ENCODE results near the gene EFNA5. TPM values are rescaled to one million over a fixed set of nuclear protein-coding genes. Genes with fewer than 3 reads are reported as not detected.

The EFNA5 gene
- total and polyA plus RNA-seq, 2 of the 13 experiments (the other 11 are each of a cell fraction or from before 2014, with no cell fraction given) = not detected

DNA sequence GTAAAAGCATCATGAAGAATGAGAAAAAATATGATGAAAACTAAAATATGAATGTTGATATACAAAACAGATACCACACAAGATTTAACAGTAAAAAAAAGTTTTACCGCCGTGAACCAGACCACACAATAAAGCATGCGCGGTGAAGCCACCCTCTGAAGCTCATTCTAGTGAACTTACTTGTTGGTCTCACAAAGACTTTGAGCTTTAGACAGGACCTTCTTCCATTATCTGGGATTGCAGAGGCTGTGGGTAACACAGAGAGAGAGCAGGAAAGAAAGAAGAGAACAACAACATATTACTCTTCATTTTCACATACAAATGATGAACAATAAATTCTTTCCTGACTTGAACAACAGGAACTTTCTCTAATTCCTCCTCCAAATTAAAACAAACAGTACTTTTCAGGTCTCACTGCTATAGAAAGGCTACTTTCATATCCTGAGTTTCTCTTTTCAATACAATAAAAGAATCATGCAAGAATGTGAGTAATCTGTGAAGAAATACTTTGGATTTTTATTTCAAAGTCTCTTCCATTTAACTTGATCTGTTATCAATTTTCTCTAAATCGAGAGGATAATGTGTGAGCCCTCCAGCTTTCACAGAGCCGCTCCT lies 283.1 kb downstream of the EFNA5 start:
- POLR2A ChIA-PET = no interaction called here
- Histone ChIP-seq H3K9me3 (ENCODE audit: low read length) (no peaks in the 10 kb centered on the region), H4K20me1 (ENCODE audit: insufficient read depth, low read length) (no peaks in the 10 kb centered on the region), H3K27me3 (ENCODE audit: control insufficient read depth in 1 of 2, insufficient read depth in 2 of 2, low read length in 2 of 2) (no peaks in the 10 kb centered on the region), H3K27ac (ENCODE audit: extremely low read length, insufficient read depth, low read length) (no peak overlapping the region), H3K36me3 (replicated peaks in 1 of 2; ENCODE audit: control insufficient read depth in 1 of 2, insufficient read depth in 2 of 2, low read length in 2 of 2) (no peaks in the 10 kb centered on the region), H3K79me2 (ENCODE audit: insufficient read depth, low read length) (no peaks in the 10 kb centered on the region), H3K9ac (ENCODE audit: insufficient read depth, low read depth, low read length) (no peak overlapping the region), H3K4me2 (ENCODE audit: low read depth, low read length) (no peak overlapping the region), H2AFZ (ENCODE audit: low read length) (no peak overlapping the region), H3K4me3 (replicated peaks in 1 of 3; ENCODE audit: insufficient read depth in 1 of 3, low read depth in 2 of 3, low read length in 3 of 3) (no peak overlapping the region), H3K4me1 (ENCODE audit: insufficient read depth, low read length) (no peaks in the 10 kb centered on the region)
- intact Hi-C loops (cut with micrococcal nuclease; ENCODE audit: unreplicated experiment) = no loop called here
- DNase-seq (ENCODE audit: low spot score) = no peak
- FAIRE-seq = no peak
- no peak for ATAC-seq
- TF ChIP-seq, protein P1, sequence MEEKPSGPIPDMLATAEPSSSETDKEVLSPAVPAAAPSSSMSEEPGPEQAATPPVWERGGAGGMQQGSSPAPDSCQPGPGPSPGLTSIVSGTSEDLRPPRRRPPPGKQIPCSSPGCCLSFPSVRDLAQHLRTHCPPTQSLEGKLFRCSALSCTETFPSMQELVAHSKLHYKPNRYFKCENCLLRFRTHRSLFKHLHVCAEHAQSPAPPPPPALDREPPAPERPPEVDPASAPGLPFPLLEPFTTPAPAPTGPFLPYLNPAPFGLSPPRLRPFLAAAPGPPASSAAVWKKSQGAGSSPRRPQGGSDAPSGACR (CRISPR knock-in tag; IDR thresholded peaks at IDR 0.05) = no peak
- TF ChIP-seq THYN1 (CRISPR knock-in tag; IDR thresholded peaks at IDR 0.05; ENCODE audit: borderline replicate concordance, low read depth) (no peak), KDM3A (CRISPR knock-in tag; IDR thresholded peaks at IDR 0.05; ENCODE audit: low read depth) (no peak), ZNF83 (CRISPR knock-in tag; IDR thresholded peaks at IDR 0.05; ENCODE audit: borderline replicate concordance) (no peak), ZKSCAN1 (IDR thresholded peaks at IDR 0.05; ENCODE audit: low read length) (no peak), SAP130 (CRISPR knock-in tag; IDR thresholded peaks at IDR 0.05; ENCODE audit: low read depth) (no peak), ZNF337 (CRISPR knock-in tag; IDR thresholded peaks at IDR 0.05; ENCODE audit: borderline replicate concordance, low read depth) (no peak), SP5 (CRISPR knock-in tag; IDR thresholded peaks at IDR 0.05; ENCODE audit: borderline replicate concordance, low read depth) (no peak), ZNF207 (IDR thresholded peaks at IDR 0.05; ENCODE audit: borderline replicate concordance) (no peak), ZNF260 (CRISPR knock-in tag; IDR thresholded peaks at IDR 0.05; ENCODE audit: borderline replicate concordance, low read depth) (no peak), ARID2 (CRISPR knock-in tag; IDR thresholded peaks at IDR 0.05; ENCODE audit: borderline replicate concordance) (no peak), ARNTL (CRISPR knock-in tag; IDR thresholded peaks at IDR 0.05) (no peak)
- TF ChIP-seq, protein P2, sequence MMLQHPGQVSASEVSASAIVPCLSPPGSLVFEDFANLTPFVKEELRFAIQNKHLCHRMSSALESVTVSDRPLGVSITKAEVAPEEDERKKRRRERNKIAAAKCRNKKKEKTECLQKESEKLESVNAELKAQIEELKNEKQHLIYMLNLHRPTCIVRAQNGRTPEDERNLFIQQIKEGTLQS (CRISPR knock-in tag; IDR thresholded peaks at IDR 0.05) = no peak
- TF ChIP-seq, protein P3, sequence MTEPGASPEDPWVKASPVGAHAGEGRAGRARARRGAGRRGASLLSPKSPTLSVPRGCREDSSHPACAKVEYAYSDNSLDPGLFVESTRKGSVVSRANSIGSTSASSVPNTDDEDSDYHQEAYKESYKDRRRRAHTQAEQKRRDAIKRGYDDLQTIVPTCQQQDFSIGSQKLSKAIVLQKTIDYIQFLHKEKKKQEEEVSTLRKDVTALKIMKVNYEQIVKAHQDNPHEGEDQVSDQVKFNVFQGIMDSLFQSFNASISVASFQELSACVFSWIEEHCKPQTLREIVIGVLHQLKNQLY (CRISPR knock-in tag; IDR thresholded peaks at IDR 0.05) = no peak
- TF ChIP-seq, protein P4, sequence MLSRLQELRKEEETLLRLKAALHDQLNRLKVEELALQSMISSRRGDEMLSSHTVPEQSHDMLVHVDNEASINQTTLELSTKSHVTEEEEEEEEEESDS (CRISPR knock-in tag; IDR thresholded peaks at IDR 0.05; ENCODE audit: borderline replicate concordance) = no peak
- TF ChIP-seq, protein P5, sequence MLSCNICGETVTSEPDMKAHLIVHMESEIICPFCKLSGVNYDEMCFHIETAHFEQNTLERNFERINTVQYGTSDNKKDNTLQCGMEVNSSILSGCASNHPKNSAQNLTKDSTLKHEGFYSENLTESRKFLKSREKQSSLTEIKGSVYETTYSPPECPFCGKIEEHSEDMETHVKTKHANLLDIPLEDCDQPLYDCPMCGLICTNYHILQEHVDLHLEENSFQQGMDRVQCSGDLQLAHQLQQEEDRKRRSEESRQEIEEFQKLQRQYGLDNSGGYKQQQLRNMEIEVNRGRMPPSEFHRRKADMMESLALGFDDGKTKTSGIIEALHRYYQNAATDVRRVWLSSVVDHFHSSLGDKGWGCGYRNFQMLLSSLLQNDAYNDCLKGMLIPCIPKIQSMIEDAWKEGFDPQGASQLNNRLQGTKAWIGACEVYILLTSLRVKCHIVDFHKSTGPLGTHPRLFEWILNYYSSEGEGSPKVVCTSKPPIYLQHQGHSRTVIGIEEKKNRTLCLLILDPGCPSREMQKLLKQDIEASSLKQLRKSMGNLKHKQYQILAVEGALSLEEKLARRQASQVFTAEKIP (CRISPR knock-in tag; IDR thresholded peaks at IDR 0.05; ENCODE audit: borderline replicate concordance) = no peak
- no TSS peak for BruUV-seq (replicated peaks)
- in situ Hi-C loops (cut with HindIII; ENCODE audit: extremely low pct_ligation_motif_present, low pct_unique_long_range_greater_than_20kb) = no loop called here
- CTCF ChIA-PET (ENCODE audit: low intra/inter-chr PET ratio, low total read pairs) = no interaction called here
- WGBS (ENCODE audit: low lambda C conversion rate) = 60% methylated on average over 6 of the region's 6 CpGs

Data from HepG2 (cell line).